ENCODE results near the gene UBAC1.
"Not testable (repeated sequence)": the region's sequence is repeated elsewhere in the genome, so short reads cannot be mapped to it uniquely, and the experiment has no call there.

UBAC1 gene

GRCh38 chr9:135911233-135911632 lies 49.9 kb downstream of the UBAC1 start:
- not testable (repeated sequence) for DNase-seq

GRCh38 chr9:135910757-135911156 lies 50.4 kb downstream of the UBAC1 start:
- DNase-seq, result no peak

- no peak for DNase-seq
Observed at GRCh38 chr9:135910216-135910615, 51.0 kb downstream of the UBAC1 start.

GRCh38 chr9:135909371-135909770 lies 51.8 kb downstream of the UBAC1 start:
- no peak for DNase-seq

- no peak for DNase-seq
Observed at GRCh38 chr9:135908754-135909204, 52.4 kb downstream of the UBAC1 start.

- no peak for DNase-seq
Observed at GRCh38 chr9:135908093-135908753, 53.0 kb downstream of the UBAC1 start.

GRCh38 chr9:135907431-135908092 lies 53.6 kb downstream of the UBAC1 start, which contains the start of gene CAMSAP1:
TSS of gene CAMSAP1 (minus strand) at chr9:135907546. CDS start at chr9:135907159, 387 bp downstream.
- DNase-seq, result peak; percentile 83

GRCh38 chr9:135907006-135907430 lies 54.2 kb downstream of the UBAC1 start:
- no peak for DNase-seq

GRCh38 chr9:135906291-135907005 lies 54.7 kb downstream of the UBAC1 start:
- no peak for DNase-seq

GRCh38 chr9:135905380-135906258 lies 55.6 kb downstream of the UBAC1 start:
- DNase-seq, result no peak

- no peak for DNase-seq
Observed at GRCh38 chr9:135903786-135904520, 57.2 kb downstream of the UBAC1 start.

GRCh38 chr9:135903358-135903656 lies 57.9 kb downstream of the UBAC1 start:
- no peak for DNase-seq

- DNase-seq, result no peak
Observed at GRCh38 chr9:135902655-135903357, 58.4 kb downstream of the UBAC1 start.

GRCh38 chr9:135901826-135902225 lies 59.3 kb downstream of the UBAC1 start:
- no peak for DNase-seq

GRCh38 chr9:135901031-135901758 lies 60.0 kb downstream of the UBAC1 start:
- DNase-seq, result no peak

- DNase-seq, result no peak
Observed at GRCh38 chr9:135898634-135899407, 62.4 kb downstream of the UBAC1 start.

GRCh38 chr9:135896626-135897025 lies 64.5 kb downstream of the UBAC1 start:
- DNase-seq, result no peak

- DNase-seq, result no peak
Observed at GRCh38 chr9:135896205-135896604, 65.0 kb downstream of the UBAC1 start.

- DNase-seq, result no peak
Observed at GRCh38 chr9:135895202-135895848, 65.8 kb downstream of the UBAC1 start.

Data from NCI-H510A (cell line).